SH-SY5Y (cell line): ENCODE data around the gene OSTF1.

ENCODE experiments used
- GATA2 ChIP-seq: IDR thresholded peaks from 2 replicates; pipeline ENCODE4 v1.6.1; 2011; ENCODE audit warnings: mild to moderate bottlenecking, low read depth, low read length
- GATA3 ChIP-seq: IDR thresholded peaks from 2 replicates; pipeline ENCODE4 v1.6.1; 2011; ENCODE audit warnings: low read depth, mild to moderate bottlenecking, low read length, moderate library complexity

- TF ChIP-seq GATA3 (no peak), GATA2 (no peak)
Measured at GRCh38 chr9:75105019-75105540, 16.8 kb downstream of the OSTF1 start.
